HepG2 (cell line): ENCODE data around the gene LYPD4. TPM values are rescaled to one million over a fixed set of nuclear protein-coding genes. Genes with fewer than 3 reads are reported as not detected.

Experiments
- AHR ChIP-seq: IDR thresholded peaks from 2 replicates; pipeline ENCODE4 v1.6.1; 2018; ENCODE audit warnings: missing genetic modification reagents, missing compliant biosample characterization
- FOSL2 ChIP-seq: sonication (generic); formaldehyde crosslinking; IDR thresholded peaks from 2 replicates; pipeline ENCODE4 v1.4.0; 2020; ENCODE audit warnings: missing genetic modification reagents
- FOXM1 ChIP-seq: sonication (generic); formaldehyde crosslinking; IDR thresholded peaks from 2 replicates; pipeline ENCODE4 v1.5.0; 2020; ENCODE audit warnings: missing genetic modification reagents
- FOXO1 ChIP-seq: sonication (generic); formaldehyde crosslinking; IDR thresholded peaks from 2 replicates; pipeline ENCODE4 v1.4.0; 2020; ENCODE audit warnings: missing genetic modification reagents
- FOXP1 ChIP-seq, 2 experiments: fragments of 450-650 bp in 1 of 2; IDR thresholded peaks; 2 replicates each; pipeline ENCODE4 v1.6.1; 2017 to 2018; ENCODE audit warnings: antibody characterized with exemption in 1 of 2
- HMGXB4 ChIP-seq, 2 experiments: sonication (generic) in 1 of 2; formaldehyde crosslinking in 1 of 2; IDR thresholded peaks; 2 replicates each; pipeline versions ENCODE4 v1.4.0 to v1.6.1; 2018 to 2020; ENCODE audit warnings: missing genetic modification reagents in 2 of 2, borderline replicate concordance in 1 of 2, low read depth in 1 of 2, mild to moderate bottlenecking in 1 of 2, missing biosample characterization in 1 of 2
- HOXA5 ChIP-seq: sonication (generic); formaldehyde crosslinking; IDR thresholded peaks from 2 replicates; pipeline ENCODE4 v1.4.0; 2020; ENCODE audit warnings: missing genetic modification reagents
- HOXA7 ChIP-seq: sonication (generic); formaldehyde crosslinking; IDR thresholded peaks from 2 replicates; pipeline ENCODE4 v1.8.1; 2022; ENCODE audit warnings: mild to moderate bottlenecking, missing genetic modification reagents, moderate library complexity
- HOXD1 ChIP-seq: sonication (generic); formaldehyde crosslinking; IDR thresholded peaks from 2 replicates; pipeline ENCODE4 v1.5.0; 2020; ENCODE audit warnings: missing genetic modification reagents
- IRX3 ChIP-seq: sonication (generic); formaldehyde crosslinking; IDR thresholded peaks from 2 replicates; pipeline ENCODE4 v1.8.1; 2023; ENCODE audit warnings: mild to moderate bottlenecking, low read depth, missing genetic modification reagents, borderline replicate concordance
- KDM4B ChIP-seq: sonication (generic); formaldehyde crosslinking; IDR thresholded peaks from 2 replicates; pipeline ENCODE4 v1.4.0; 2020; ENCODE audit warnings: missing genetic modification reagents
- MBNL3 ChIP-seq: fragments of 250-450 bp; sonication (Bioruptor Pico); conservative IDR thresholded peaks from 2 replicates; pipeline ENCODE4 v1.8.0; 2022; ENCODE audit warnings: mild to moderate bottlenecking, inconsistent platforms
- MXD4 ChIP-seq: IDR thresholded peaks from 2 replicates; pipeline ENCODE4 v1.6.1; 2016; ENCODE audit warnings: mild to moderate bottlenecking, missing biosample characterization, missing genetic modification reagents
- ONECUT2 ChIP-seq: sonication (generic); formaldehyde crosslinking; IDR thresholded peaks from 2 replicates; pipeline ENCODE4 v1.4.0; 2020; ENCODE audit warnings: missing genetic modification reagents
- SRSF1 ChIP-seq: fragments of 200-400 bp; formaldehyde crosslinking; optimal IDR thresholded peaks from 2 replicates; pipeline ENCODE3; 2017; ENCODE audit warnings: mild to moderate bottlenecking, low read depth, low read length, moderate library complexity
- YY1 ChIP-seq: IDR thresholded peaks from 2 replicates; pipeline ENCODE4 v1.6.1; 2011; ENCODE audit warnings: low read length, low read depth, moderate library complexity, mild to moderate bottlenecking; ENCODE audit not compliant: insufficient read depth, insufficient replicate concordance
- ZBTB39 ChIP-seq: sonication (generic); formaldehyde crosslinking; IDR thresholded peaks from 2 replicates; pipeline ENCODE4 v1.5.0; 2020; ENCODE audit warnings: missing genetic modification reagents
- ZMAT3 ChIP-seq: sonication (generic); formaldehyde crosslinking; conservative IDR thresholded peaks from 2 replicates; pipeline ENCODE4 v1.7.0; 2021; ENCODE audit warnings: missing genetic modification reagents
- ZNF180 ChIP-seq: sonication (generic); formaldehyde crosslinking; IDR thresholded peaks from 2 replicates; pipeline ENCODE4 v1.4.0; 2020; ENCODE audit warnings: low read depth, missing genetic modification reagents, borderline replicate concordance
- ZNF576 ChIP-seq: sonication (generic); formaldehyde crosslinking; IDR thresholded peaks from 2 replicates; pipeline ENCODE4 v1.4.0; 2020; ENCODE audit warnings: mild to moderate bottlenecking, missing genetic modification reagents
- ZNF7 ChIP-seq: IDR thresholded peaks from 2 replicates; pipeline ENCODE4 v1.6.1; 2016; ENCODE audit warnings: missing biosample characterization, missing genetic modification reagents
- ZSCAN31 ChIP-seq: sonication (generic); formaldehyde crosslinking; IDR thresholded peaks from 2 replicates; pipeline ENCODE4 v1.5.0; 2020; ENCODE audit warnings: low read depth, mild to moderate bottlenecking, missing genetic modification reagents
- ZXDC ChIP-seq: sonication (generic); formaldehyde crosslinking; IDR thresholded peaks from 2 replicates; pipeline ENCODE4 v1.5.0; 2020; ENCODE audit warnings: mild to moderate bottlenecking, missing genetic modification reagents
- ZZZ3 ChIP-seq: sonication (generic); formaldehyde crosslinking; IDR thresholded peaks from 2 replicates; pipeline ENCODE4 v1.4.0; 2020; ENCODE audit warnings: missing genetic modification reagents, mild to moderate bottlenecking, borderline replicate concordance
- polyA plus RNA-seq, 8 experiments: library from polyadenylated mRNA; depleted of rRNA in 3 of 8; stranded (reverse) in 7 of 8; unstranded in 1 of 8; fragments of >200 nt; fragmentation: Illumina TruSeq in 4 of 8; extraction: Trizol in 4 of 8; gene quantifications; 2 replicates each; pipeline versions ENCODE4 v1.2.1 to v1.2.3, GENCODE V29; 2011 to 2016; ENCODE audit warnings: low read depth in 4 of 8, missing spikeins in 1 of 8, mixed read lengths in 1 of 8; ENCODE audit not compliant: insufficient read depth in 1 of 8
- total RNA-seq, 5 experiments: library from RNA; depleted of rRNA; stranded (reverse); fragments of >200 nt; fragmentation: Illumina TruSeq; extraction: Trizol; gene quantifications; 2 replicates each; pipeline ENCODE4 v1.2.3, GENCODE V29; 2016; ENCODE audit warnings: low read depth in 1 of 5

Gene LYPD4
- total and polyA plus RNA-seq, 2 of the 13 experiments (the other 11 are each of a cell fraction or from before 2014, with no cell fraction given) = not detected

- TF ChIP-seq ZBTB39 (CRISPR knock-in tag) (no peak), ZSCAN31 (CRISPR knock-in tag) (no peak), MXD4 (no peak), SRSF1 (peak; percentile 90), ONECUT2 (CRISPR knock-in tag) (no peak), ZXDC (CRISPR knock-in tag) (no peak), ZNF180 (CRISPR knock-in tag) (no peak), AHR (no peak), FOXP1 (IDR thresholded peaks at IDR 0.05) (0 out of 2 replicates have a peak, but pooled peaks have one; percentile 37), FOXP1 (CRISPR knock-in tag; IDR thresholded peaks at IDR 0.05) (peak; percentile 89), IRX3 (CRISPR knock-in tag) (no peak), KDM4B (CRISPR knock-in tag) (no peak; the same call in 1 of the 2 replicates), ZMAT3 (CRISPR knock-in tag) (no peak; the same call in 1 of the 2 replicates), ZZZ3 (no peak), HOXA5 (no peak), HMGXB4 (CRISPR knock-in tag; IDR thresholded peaks at IDR 0.05; ENCODE audit: borderline replicate concordance in 1 of 2, low read depth in 1 of 2) (peak; percentile 34 to 67; a peak in 2 of 4 replicates), HOXD1 (0 out of 2 replicates have a peak, but pooled peaks have one; percentile 1), ZNF576 (CRISPR knock-in tag) (no peak), YY1 (peak; percentile 43), FOXO1 (CRISPR knock-in tag) (peak; percentile 89), HOXA7 (no peak), MBNL3 (CRISPR knock-in tag) (no peak), FOXM1 (no peak), FOSL2 (CRISPR knock-in tag) (peak; percentile 93), ZNF7 (CRISPR knock-in tag) (0 out of 2 replicates have a peak, but pooled peaks have one; percentile 58)
Measured at GRCh38 chr19:41887711-41888382, 43.4 kb upstream of the LYPD4 start (continued).
